Adrenal gland (tissue), 12 donors: ENCODE measurements around the gene TBATA. TPM values are rescaled to one million over a fixed set of nuclear protein-coding genes. Genes with fewer than 3 reads are reported as not detected.
A peak's percentile ranks its signal among the peaks of the same experiment; 100 is the strongest.

Experiments used
- DNase-seq, 7 donors: peaks; one replicate each; pipeline ENCODE4 v3.0.0-alpha.2; 2019 to 2020
- H3K27ac ChIP-seq, 5 donors: fragments of 200-600 bp; sonication (generic) in 4 of 5; 1 replicate in 3 of 5; 2 replicates in 2 of 5; pipeline versions ENCODE4 v1.5.1 to v1.8.0; 2016 to 2020; ENCODE audit warnings: mild to moderate bottlenecking in 1 of 5
- H3K27me3 ChIP-seq: fragments of 200-600 bp; 2 replicates; pipeline ENCODE4 v1.8.0; 2021
- H3K36me3 ChIP-seq, 2 donors: fragments of 200-600 bp; replicated peaks in 1 of 2; 1 replicate in 1 of 2; 2 replicates in 1 of 2; pipeline versions ENCODE4 v1.5.1 to v1.8.0; 2018 to 2022
- H3K4me1 ChIP-seq, 2 donors: fragments of 200-600 bp; replicated peaks in 1 of 2; 1 replicate in 1 of 2; 2 replicates in 1 of 2; pipeline versions ENCODE4 v1.5.1 to v1.8.0; 2018 to 2021
- H3K4me3 ChIP-seq, 4 donors: fragments of 200-600 bp; sonication (generic) in 3 of 4; one replicate each; pipeline ENCODE4 v1.5.1; 2016 to 2018
- H3K9me3 ChIP-seq, 3 donors: fragments of 200-600 bp; sonication (generic) in 1 of 3; replicated peaks in 1 of 3; 1 replicate in 2 of 3; 2 replicates in 1 of 3; pipeline versions ENCODE4 v1.5.1 to v1.8.0; 2016 to 2021
- CTCF ChIP-seq, 6 experiments: fragments of 450-650 bp in 4 of 6; fragments of 200-600 bp in 2 of 6; sonication (generic) in 1 of 6; IDR thresholded peaks; 1 replicate in 5 of 6; 2 replicates in 1 of 6; pipeline versions ENCODE4 v1.5.1 to v1.8.0; 2016 to 2021; ENCODE audit warnings: antibody characterized with exemption in 6 of 6, mild to moderate bottlenecking in 2 of 6, moderate library complexity in 1 of 6
- POLR2A ChIP-seq, 2 donors: fragments of 450-650 bp; IDR thresholded peaks; one replicate each; pipeline ENCODE4 v1.6.1; 2017; ENCODE audit warnings: antibody characterized with exemption in 2 of 2, mild to moderate bottlenecking in 2 of 2, moderate library complexity in 1 of 2
- WGBS, 4 donors: extraction: QIAGEN DNeasy Blood & Tissue Kit in 2 of 4; methylation state at CpG; one replicate each; pipeline versions ENCODE4 v1.1.5 to v1.1.7; 2013 to 2017; 5-methylcytosine and 5-hydroxymethylcytosine counted together
- intact Hi-C, 2 donors: fragments of 100-400 bp; cut with DNase I; formaldehyde crosslinking; loops; one replicate each; pipeline versions ENCODE4 v1.14.1 to v1.15.0; 2022 to 2023
- polyA plus RNA-seq, 3 donors: library from polyadenylated mRNA; stranded (reverse); fragments of 200-250 nt in 2 of 3; fragments of 350-450 nt in 1 of 3; fragmentation: Illumina TruSeq in 1 of 3; extraction: RNeasy Lipid Tissue Mini Kit (QIAGEN cat#74804) in 1 of 3; gene quantifications; one replicate each; pipeline ENCODE4 v1.2.3, GENCODE V29; 2013 to 2014
- total RNA-seq, 9 donors: library from RNA; depleted of rRNA in 4 of 9; stranded (reverse); fragments of >200 nt in 4 of 9; fragments of 120-200 nt in 1 of 9; fragmentation: NEBNext Ultra II Directional in 1 of 9; extraction: Animal tissue kit (Norgen Biotek cat#: 25700) in 1 of 9; gene quantifications; one replicate each; pipeline versions ENCODE4 v1.1.0 to v1.2.4, GENCODE V29; 2013 to 2023
- donor health status: healthy with polysubstance abuse.
- donor health status: Bipolar disorder and iron deficiency.
- donor health status: DM: yes; HTN: yes; CAD: no.
- donor health status: DM: no; HTN: no; CAD: no.
- donor health status: DM: no; HTN: no; CAD: no.
- donor health status: DM: yes; HTN: yes; CAD: no.

Gene TBATA
- total and polyA plus RNA-seq, 12 donors, result 0.17 TPM; not detected in 11

GRCh38 chr10:70828923-70829322 lies 43.7 kb upstream of the TBATA start:
- 81 to 92% (median 88%) methylated on average over 4 of the region's 4 CpGs for WGBS, 4 donors
- Histone ChIP-seq H3K27ac (peak overlapping the region in 1 of 5 donors; percentile 36), H3K4me3 (no peak overlapping the region), H3K36me3 (no peaks in the 10 kb centered on the region), H3K9me3 (no peaks in the 10 kb centered on the region), H3K4me1 (peaks cover 27 to 56% of the 10 kb centered on the region in 2 donors), H3K27me3 (no peaks in the 10 kb centered on the region)
- DNase-seq, result no peak
- TF ChIP-seq CTCF (IDR thresholded peaks at IDR 0.05), result no peak
- no peak for TF ChIP-seq POLR2A (IDR thresholded peaks at IDR 0.05)
- intact Hi-C loops, result no loop called here

GRCh38 chr10:70827086-70827757 lies 42.0 kb upstream of the TBATA start:
- TF ChIP-seq CTCF (IDR thresholded peaks at IDR 0.05) (no peak), POLR2A (IDR thresholded peaks at IDR 0.05) (no peak)
- Histone ChIP-seq H3K9me3 (no peaks in the 10 kb centered on the region), H3K27me3 (no peaks in the 10 kb centered on the region), H3K4me3 (no peak overlapping the region), H3K27ac (no peak overlapping the region), H3K4me1 (peaks cover 13 to 39% of the 10 kb centered on the region in 2 donors), H3K36me3 (no peaks in the 10 kb centered on the region)
- intact Hi-C loops, result no loop called here
- DNase-seq, result no peak
- 77 to 88% (median 83%) methylated on average over 2 of the region's 2 CpGs for WGBS, 4 donors

GRCh38 chr10:70822076-70822820 lies 37.1 kb upstream of the TBATA start:
- 83 to 98% (median 90%) methylated on average over 2 of the region's 2 CpGs for WGBS, 4 donors
- H3K27ac ChIP-seq, result peak overlapping the region in 1 of 5 donors; percentile 13
- no peak overlapping the region for H3K4me3 ChIP-seq
- H3K36me3 ChIP-seq, result peaks cover 0 to 23% of the 10 kb centered on the region in 2 donors
- H3K4me1 ChIP-seq, result peaks cover 6 to 21% of the 10 kb centered on the region in 2 donors
- TF ChIP-seq POLR2A (IDR thresholded peaks at IDR 0.05), result no peak
- TF ChIP-seq CTCF (IDR thresholded peaks at IDR 0.05), result no peak
- intact Hi-C loops, result no loop called here
- no peak for DNase-seq
- no peaks in the 10 kb centered on the region for H3K9me3 ChIP-seq
- H3K27me3 ChIP-seq, result no peaks in the 10 kb centered on the region

GRCh38 chr10:70820976-70821750 lies 36.0 kb upstream of the TBATA start:
- intact Hi-C loops, result no loop called here
- DNase-seq, result no peak
- 90 to 98% (median 90%) methylated on average over 4 of the region's 4 CpGs for WGBS, 4 donors
- no peak overlapping the region for H3K4me3 ChIP-seq
- TF ChIP-seq CTCF (IDR thresholded peaks at IDR 0.05) (no peak), POLR2A (IDR thresholded peaks at IDR 0.05) (no peak)
- H3K27ac ChIP-seq, result no peak overlapping the region
- peaks cover 0 to 23% of the 10 kb centered on the region in 2 donors for H3K36me3 ChIP-seq
- peaks cover 7 to 25% of the 10 kb centered on the region in 2 donors for H3K4me1 ChIP-seq
- H3K9me3 ChIP-seq, result no peaks in the 10 kb centered on the region
- H3K27me3 ChIP-seq, result no peaks in the 10 kb centered on the region
